Measurements from ENCODE around the gene MYZAP.

MYZAP gene

GRCh38 chr15:57646087-57646486 is 54.4 kb downstream of the MYZAP start:
- TF ChIP-seq ZNF8 (CRISPR knock-in tag; IDR thresholded peaks at IDR 0.05), result no peak
- TF ChIP-seq TSHZ2 (CRISPR knock-in tag; IDR thresholded peaks at IDR 0.05), result no peak
- no peak for TF ChIP-seq BACH2 (CRISPR knock-in tag; IDR thresholded peaks at IDR 0.05; ENCODE audit: borderline replicate concordance)
- TF ChIP-seq TCF4 (CRISPR knock-in tag; IDR thresholded peaks at IDR 0.05; ENCODE audit: borderline replicate concordance), result no peak
- TF ChIP-seq, protein P1, sequence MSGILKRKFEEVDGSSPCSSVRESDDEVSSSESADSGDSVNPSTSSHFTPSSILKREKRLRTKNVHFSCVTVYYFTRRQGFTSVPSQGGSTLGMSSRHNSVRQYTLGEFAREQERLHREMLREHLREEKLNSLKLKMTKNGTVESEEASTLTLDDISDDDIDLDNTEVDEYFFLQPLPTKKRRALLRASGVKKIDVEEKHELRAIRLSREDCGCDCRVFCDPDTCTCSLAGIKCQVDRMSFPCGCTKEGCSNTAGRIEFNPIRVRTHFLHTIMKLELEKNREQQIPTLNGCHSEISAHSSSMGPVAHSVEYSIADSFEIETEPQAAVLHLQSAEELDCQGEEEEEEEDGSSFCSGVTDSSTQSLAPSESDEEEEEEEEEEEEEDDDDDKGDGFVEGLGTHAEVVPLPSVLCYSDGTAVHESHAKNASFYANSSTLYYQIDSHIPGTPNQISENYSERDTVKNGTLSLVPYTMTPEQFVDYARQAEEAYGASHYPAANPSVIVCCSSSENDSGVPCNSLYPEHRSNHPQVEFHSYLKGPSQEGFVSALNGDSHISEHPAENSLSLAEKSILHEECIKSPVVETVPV (CRISPR knock-in tag; IDR thresholded peaks at IDR 0.05), result no peak
- TF ChIP-seq SNAI2 (CRISPR knock-in tag; IDR thresholded peaks at IDR 0.05), result no peak
- no peak for TF ChIP-seq PPARA (CRISPR knock-in tag; IDR thresholded peaks at IDR 0.05; ENCODE audit: borderline replicate concordance)
- TF ChIP-seq ISL1 (CRISPR knock-in tag; IDR thresholded peaks at IDR 0.05), result no peak
- no peak for TF ChIP-seq CSDC2 (CRISPR knock-in tag; IDR thresholded peaks at IDR 0.05)
- no peak for TF ChIP-seq ARNTL (CRISPR knock-in tag; IDR thresholded peaks at IDR 0.05; ENCODE audit: borderline replicate concordance, low read depth)
- no peak for TF ChIP-seq ZFP30 (CRISPR knock-in tag; IDR thresholded peaks at IDR 0.05)
- no peak for TF ChIP-seq CREB5 (CRISPR knock-in tag; IDR thresholded peaks at IDR 0.05; ENCODE audit: low read depth)
- TF ChIP-seq TOX (CRISPR knock-in tag; IDR thresholded peaks at IDR 0.05; ENCODE audit: borderline replicate concordance), result no peak
- TF ChIP-seq ZNF70 (CRISPR knock-in tag; IDR thresholded peaks at IDR 0.05), result no peak
- TF ChIP-seq GLIS3 (CRISPR knock-in tag; IDR thresholded peaks at IDR 0.05), result no peak
- TF ChIP-seq, protein P2, sequence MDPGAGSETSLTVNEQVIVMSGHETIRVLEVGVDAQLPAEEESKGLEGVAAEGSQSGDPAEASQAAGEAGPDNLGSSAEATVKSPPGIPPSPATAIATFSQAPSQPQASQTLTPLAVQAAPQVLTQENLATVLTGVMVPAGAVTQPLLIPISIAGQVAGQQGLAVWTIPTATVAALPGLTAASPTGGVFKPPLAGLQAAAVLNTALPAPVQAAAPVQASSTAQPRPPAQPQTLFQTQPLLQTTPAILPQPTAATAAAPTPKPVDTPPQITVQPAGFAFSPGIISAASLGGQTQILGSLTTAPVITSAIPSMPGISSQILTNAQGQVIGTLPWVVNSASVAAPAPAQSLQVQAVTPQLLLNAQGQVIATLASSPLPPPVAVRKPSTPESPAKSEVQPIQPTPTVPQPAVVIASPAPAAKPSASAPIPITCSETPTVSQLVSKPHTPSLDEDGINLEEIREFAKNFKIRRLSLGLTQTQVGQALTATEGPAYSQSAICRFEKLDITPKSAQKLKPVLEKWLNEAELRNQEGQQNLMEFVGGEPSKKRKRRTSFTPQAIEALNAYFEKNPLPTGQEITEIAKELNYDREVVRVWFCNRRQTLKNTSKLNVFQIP (CRISPR knock-in tag; IDR thresholded peaks at IDR 0.05; ENCODE audit: borderline replicate concordance, low read depth), result no peak
- no peak for TF ChIP-seq OSR1 (CRISPR knock-in tag; IDR thresholded peaks at IDR 0.05)
- no peak for TF ChIP-seq ZFP3 (CRISPR knock-in tag; IDR thresholded peaks at IDR 0.05)
- TF ChIP-seq, protein P3, sequence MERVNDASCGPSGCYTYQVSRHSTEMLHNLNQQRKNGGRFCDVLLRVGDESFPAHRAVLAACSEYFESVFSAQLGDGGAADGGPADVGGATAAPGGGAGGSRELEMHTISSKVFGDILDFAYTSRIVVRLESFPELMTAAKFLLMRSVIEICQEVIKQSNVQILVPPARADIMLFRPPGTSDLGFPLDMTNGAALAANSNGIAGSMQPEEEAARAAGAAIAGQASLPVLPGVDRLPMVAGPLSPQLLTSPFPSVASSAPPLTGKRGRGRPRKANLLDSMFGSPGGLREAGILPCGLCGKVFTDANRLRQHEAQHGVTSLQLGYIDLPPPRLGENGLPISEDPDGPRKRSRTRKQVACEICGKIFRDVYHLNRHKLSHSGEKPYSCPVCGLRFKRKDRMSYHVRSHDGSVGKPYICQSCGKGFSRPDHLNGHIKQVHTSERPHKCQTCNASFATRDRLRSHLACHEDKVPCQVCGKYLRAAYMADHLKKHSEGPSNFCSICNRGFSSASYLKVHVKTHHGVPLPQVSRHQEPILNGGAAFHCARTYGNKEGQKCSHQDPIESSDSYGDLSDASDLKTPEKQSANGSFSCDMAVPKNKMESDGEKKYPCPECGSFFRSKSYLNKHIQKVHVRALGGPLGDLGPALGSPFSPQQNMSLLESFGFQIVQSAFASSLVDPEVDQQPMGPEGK (CRISPR knock-in tag; IDR thresholded peaks at IDR 0.05; ENCODE audit: borderline replicate concordance), result no peak
- no peak for ATAC-seq

DNA sequence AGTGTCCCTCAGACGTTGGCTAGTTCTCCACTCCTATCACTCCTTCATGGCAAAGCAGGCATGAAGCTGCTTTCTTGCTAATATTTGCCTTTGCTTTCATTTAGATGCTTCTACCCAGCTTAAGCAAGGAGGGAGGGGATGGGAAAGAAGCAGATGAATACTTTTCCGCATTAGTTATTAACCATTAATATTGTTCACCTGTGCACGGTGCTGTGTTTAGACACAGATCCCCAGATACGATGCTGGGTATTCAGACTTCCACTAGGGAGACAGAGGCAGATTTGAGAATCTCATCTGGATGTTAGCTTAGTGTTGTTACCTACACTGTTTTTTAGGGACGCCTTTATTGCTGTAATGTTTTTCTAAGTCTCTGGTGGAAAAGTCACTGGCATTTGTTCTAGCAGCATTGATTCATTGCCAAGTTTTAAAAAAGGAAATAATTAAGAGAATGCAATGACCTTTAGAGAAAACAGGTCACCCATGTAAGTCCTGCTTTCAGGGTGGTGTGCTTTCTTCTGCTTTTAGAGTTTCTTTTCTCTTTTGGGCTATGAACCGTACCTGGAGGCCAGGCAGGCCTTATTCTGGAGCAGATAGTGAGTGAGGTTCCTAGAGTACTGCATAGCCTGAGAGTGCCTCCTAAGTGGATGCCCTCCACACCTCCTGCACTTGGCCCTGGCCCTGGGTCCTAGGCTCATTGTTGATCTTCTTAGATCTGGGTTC is 55.5 kb downstream of the MYZAP start:
- no peak for ATAC-seq
- TF ChIP-seq TSHZ2 (CRISPR knock-in tag; IDR thresholded peaks at IDR 0.05) (no peak), ZFP3 (CRISPR knock-in tag; IDR thresholded peaks at IDR 0.05) (no peak), TOX (CRISPR knock-in tag; IDR thresholded peaks at IDR 0.05; ENCODE audit: borderline replicate concordance) (no peak), ZFP30 (CRISPR knock-in tag; IDR thresholded peaks at IDR 0.05) (no peak), ZNF565 (CRISPR knock-in tag; conservative IDR thresholded peaks at IDR 0.05; ENCODE audit: low read depth) (no peak), TCF4 (CRISPR knock-in tag; IDR thresholded peaks at IDR 0.05; ENCODE audit: borderline replicate concordance) (no peak), OSR1 (CRISPR knock-in tag; IDR thresholded peaks at IDR 0.05) (no peak), BACH2 (CRISPR knock-in tag; IDR thresholded peaks at IDR 0.05; ENCODE audit: borderline replicate concordance) (no peak), ZC3H10 (CRISPR knock-in tag; IDR thresholded peaks at IDR 0.05) (no peak), ESRRG (CRISPR knock-in tag; IDR thresholded peaks at IDR 0.05) (no peak), GLIS3 (CRISPR knock-in tag; IDR thresholded peaks at IDR 0.05) (no peak), ISL1 (CRISPR knock-in tag; IDR thresholded peaks at IDR 0.05) (no peak), RARB (CRISPR knock-in tag; IDR thresholded peaks at IDR 0.05) (no peak), CREB5 (CRISPR knock-in tag; IDR thresholded peaks at IDR 0.05; ENCODE audit: low read depth) (no peak), SNAI2 (CRISPR knock-in tag; IDR thresholded peaks at IDR 0.05) (no peak)
- TF ChIP-seq, protein P3 (CRISPR knock-in tag; IDR thresholded peaks at IDR 0.05; ENCODE audit: borderline replicate concordance), result no peak

Measured in SK-N-SH treated with all-trans-retinoic acid at 6 μM for 48 hours (cell line).